Esophagus muscularis mucosa (tissue), 3 donors: ENCODE data around the gene CTNNA3.

Experiments used
- CTCF ChIP-seq, 3 experiments: fragments of 200-600 bp in 2 of 3; fragments of 450-650 bp in 1 of 3; sonication (generic) in 2 of 3; IDR thresholded peaks; one replicate each; pipeline ENCODE4 v1.5.1; 2017 to 2019; ENCODE audit warnings: antibody characterized with exemption in 3 of 3, mild to moderate bottlenecking in 2 of 3, moderate library complexity in 1 of 3
- POLR2A ChIP-seq: fragments of 450-650 bp; IDR thresholded peaks from one replicate; pipeline ENCODE4 v1.6.1; 2017; ENCODE audit warnings: antibody characterized with exemption, moderate library complexity, mild to moderate bottlenecking, low read depth
- POLR2AphosphoS5 ChIP-seq, 2 donors: sonication (generic); formaldehyde crosslinking; IDR thresholded peaks; one replicate each; pipeline ENCODE4 v1.6.1; 2017; ENCODE audit warnings: antibody characterized with exemption in 2 of 2

GRCh38 chr10:66085906-66086305 is 1610.1 kb downstream of the CTNNA3 start:
- no peak for TF ChIP-seq CTCF (IDR thresholded peaks at IDR 0.05)
- TF ChIP-seq POLR2A, result no peak
- TF ChIP-seq POLR2AphosphoS5 (IDR thresholded peaks at IDR 0.05), result no peak
